OCI-LY7 (cell line): ENCODE results near the gene M1AP.

Experiments used
- CTCF ChIP-seq: fragments of 200-600 bp; sonication (generic); conservative IDR thresholded peaks from 2 replicates; pipeline ENCODE4 v1.5.1; 2014; ENCODE audit warnings: mild to moderate bottlenecking, antibody characterized with exemption, low read length, moderate library complexity, mixed read lengths
- EZH2phosphoT487 ChIP-seq: fragments of 200-600 bp; sonication (generic); IDR thresholded peaks from 2 replicates; pipeline ENCODE4 v1.6.1; 2018; ENCODE audit warnings: low read depth, borderline replicate concordance, mild to moderate bottlenecking, mixed run types, antibody characterized with exemption, low read length, moderate library complexity, mixed read lengths

GRCh38 chr2:74682501-74682900 lies 34.4 kb upstream of the M1AP start:
- TF ChIP-seq CTCF (no peak), EZH2phosphoT487 (no peak)
